Measurements from ENCODE around the gene CEBPG.

CEBPG gene

DNA sequence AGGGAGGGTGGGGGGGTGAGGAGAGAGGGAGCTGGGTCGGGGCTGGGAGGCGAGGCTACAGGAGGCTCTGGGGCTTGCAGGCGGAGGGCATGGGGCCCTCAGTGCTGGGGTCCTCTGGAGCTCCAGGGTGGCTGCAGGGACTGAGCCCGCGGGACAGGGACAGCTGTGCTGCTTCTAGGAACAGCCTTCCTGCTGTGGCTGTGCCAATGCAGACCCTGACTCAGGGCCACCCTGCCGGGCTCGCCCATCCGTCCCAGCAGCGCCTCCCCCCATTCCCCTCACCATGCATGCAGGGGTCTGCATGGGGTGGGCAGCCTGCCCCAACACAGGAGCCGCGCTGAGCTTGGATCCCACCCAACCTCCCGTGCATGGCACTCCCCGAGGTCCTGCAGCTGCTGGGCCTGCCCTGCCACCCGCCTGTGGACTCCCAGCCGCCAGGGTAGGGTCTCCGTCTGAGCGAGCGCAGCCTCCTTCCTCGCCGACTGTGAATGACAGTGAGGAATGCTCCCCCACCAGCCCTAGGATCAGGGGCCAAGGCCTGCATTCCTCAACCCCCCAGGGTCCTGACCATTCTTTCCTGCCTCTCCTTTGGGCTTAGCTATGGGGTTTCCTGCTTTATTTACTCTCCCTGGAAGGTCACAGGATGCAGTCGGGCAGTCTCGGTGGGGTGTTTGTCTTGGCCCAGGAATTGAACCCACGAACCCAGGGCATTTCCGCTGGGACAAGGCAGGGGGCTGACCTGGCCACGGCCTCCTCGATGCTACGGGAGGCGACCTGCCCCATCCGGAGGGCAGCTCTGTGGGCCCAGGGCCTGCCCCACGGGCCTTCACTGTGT is 23.4 kb downstream of the CEBPG start:
- DNase-seq, result no peak

DNA sequence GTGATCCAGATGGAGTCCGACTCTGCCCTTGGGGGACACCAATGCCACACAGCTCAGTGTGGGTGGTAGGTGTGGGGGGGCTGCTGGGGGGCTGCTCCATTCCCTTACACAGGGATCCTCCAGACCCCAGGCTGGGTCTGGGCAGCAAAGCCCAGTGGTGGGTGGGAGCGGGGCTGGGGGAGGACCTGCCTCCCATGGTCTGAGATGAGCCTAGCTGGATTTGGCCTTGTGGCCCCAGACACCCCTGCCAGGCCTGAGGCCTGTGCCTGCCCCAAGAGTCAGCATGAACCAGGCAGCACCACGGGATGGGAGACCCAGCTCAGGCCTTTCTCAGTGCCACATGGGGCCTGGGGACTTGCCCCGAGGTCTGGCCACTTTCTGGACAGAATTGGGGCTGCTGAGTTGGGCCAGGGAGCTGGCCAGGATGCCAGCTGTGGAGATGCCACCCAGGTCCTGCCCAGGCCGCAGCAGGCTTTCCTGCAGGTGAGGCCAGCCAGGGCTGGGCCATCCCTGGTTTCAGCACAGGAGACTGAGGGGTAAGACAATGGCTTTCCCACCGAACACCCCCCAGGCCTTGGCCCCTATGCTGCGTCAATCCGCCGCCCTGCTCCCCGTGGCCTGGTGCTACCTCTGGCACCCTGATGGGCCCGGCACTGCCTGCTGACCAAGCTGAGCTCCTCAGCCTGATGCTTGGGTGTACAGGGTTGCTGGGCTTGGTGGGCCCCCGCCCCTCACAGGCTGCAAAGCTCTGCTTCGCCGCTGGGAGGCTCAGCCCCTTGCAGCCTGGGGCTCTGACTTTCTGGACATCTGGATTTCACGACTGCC is 24.2 kb downstream of the CEBPG start:
- DNase-seq, result no peak

DNA sequence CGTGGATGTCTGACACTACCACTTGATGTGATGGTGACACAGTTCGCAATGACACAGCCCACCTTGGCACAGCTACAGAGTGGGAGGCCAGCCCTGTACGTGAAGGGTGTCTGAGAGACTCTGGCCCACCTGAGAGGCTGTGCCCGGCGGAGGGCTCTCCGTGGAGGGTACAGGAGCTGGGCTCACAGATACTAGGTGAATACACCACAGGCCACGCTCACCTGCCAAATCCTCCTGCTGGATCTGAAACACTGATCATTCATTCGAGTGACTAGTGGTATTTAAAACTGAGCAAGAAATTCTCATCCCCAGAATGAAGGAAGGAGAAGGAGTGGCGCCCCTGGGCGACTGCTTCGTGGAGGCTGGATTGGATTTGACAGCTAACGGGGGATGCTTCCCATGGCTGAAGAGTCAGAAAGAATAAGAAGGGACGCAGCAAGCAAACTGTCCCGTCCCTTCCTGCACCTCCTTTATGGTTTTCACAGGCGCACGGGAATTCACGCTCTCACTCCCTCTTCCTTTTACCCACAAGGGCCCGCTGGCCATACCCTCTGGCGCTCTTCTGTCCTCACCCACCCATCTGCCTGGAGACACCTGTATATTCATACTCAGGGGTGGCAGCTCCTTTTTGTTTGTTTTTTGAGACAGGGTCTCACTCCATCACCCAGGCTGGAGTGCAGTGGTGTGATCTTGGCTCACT is 25.0 kb downstream of the CEBPG start:
- DNase-seq, result no peak

DNA sequence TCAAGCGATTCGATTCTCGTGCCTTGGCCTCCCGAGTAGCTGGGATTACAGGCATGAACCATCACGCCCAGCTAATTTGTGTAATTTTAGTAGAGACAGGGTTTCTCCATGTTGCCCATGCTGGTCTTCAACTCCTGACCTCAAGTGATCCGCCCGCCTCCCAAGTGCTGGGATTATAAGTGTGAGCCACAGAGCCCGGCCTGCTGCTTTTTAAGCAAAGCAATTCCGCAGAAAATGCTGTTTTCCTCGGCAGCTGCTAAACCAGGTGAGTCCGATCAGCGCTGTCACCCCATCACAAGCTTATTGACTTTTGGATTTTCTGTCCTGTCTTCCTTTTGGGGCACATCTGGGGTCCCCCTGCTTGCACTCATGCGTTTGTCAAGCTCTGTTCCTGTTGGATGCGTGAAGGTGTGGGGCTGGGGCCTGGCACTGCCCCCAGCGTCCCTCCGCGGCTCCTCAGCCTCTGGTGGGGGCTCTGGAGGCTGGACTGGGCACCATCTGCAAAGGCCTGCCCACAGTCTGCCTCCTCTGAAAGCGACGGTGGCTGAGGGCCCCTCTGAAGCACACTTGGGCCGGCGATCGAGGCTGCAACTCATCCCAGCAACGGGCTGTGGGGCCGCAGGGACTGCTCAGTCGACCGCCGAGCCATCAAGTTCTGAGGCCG is 25.7 kb downstream of the CEBPG start:
- DNase-seq, result no peak

DNA sequence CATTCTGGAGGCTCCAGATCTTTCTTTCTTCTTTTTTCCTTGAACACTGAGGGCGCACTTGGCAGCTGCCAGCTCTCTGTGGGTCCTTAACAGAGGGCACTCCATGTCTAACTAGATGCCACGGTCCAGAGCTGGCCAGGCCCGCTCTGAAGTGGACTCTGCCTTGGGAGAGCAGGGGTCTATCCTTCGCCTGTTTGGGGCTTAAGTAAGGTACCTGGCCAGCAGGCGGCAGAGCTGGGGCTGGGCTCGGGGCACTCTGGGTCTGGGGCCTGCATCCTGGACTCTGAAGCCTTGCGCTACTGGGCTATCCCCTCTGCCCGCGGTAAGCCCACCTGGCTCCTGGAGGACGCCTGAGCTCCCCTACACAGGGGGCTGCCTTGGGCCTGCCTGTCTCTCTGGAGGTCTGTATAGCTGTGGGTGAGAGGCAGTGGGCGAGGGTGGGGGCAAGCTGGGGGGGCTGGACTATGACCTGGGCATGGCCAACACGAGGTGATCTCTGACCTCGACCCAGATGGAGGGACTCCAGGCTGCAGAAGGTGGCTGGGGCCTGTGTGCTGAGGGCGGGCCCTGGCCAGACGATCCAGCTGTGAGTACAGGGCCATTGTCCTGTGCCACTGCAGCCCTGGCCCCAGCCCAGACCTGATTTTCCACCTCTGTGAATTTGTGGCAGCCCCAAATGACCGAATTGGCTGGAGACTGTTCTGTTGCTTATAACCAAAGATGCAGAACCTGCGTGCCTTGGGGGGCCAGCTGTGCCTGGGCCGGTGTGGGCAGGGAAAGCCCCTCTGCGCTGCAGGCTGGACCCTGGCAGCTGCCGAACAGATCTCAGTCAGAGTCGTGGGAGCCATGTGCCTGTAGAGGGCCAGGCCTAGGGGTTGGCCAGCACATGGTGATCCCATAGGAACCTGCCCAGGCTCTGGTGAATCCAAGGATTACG is 26.5 kb downstream of the CEBPG start:
- DNase-seq, result no peak

DNA sequence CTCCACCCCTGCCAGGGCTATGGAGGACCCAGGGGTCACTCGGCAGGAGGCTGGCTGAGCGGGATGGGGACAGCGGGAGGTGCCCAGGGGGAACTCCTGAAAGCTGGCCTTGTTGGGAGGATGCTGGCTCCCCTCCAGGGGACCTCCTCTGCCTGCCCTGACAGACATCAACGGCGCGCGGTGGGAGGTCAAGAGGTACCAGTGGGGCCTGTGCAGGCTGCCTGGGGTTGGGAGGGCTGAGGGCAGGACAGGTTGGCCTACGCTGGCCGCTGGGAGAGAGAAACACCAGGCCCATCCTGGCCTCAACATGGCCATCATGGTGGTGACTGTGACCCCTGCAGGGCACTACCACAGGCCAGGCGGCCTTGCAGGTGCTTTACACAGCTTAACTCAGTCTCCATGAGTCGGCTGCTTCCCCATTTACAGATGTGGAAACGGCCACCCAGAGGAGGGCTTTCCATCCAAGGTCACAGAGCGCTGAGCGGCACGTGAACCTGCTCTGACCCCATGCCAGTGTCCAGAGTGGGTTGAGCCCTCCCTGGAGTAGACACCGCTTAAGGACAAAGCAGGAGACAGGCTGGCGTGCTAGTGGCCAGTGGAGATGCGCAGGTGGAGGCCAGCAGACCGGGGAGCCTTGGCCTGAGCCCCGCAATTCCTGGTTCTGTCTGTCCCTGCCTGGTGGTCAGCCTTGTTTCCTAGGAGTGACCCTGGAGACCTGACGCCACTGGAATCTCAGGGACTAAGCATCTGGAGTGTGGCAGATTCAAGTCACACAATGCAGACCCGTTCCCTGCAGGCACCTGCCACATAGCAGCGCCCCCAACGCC is 27.6 kb downstream of the CEBPG start:
- DNase-seq, result no peak

DNA sequence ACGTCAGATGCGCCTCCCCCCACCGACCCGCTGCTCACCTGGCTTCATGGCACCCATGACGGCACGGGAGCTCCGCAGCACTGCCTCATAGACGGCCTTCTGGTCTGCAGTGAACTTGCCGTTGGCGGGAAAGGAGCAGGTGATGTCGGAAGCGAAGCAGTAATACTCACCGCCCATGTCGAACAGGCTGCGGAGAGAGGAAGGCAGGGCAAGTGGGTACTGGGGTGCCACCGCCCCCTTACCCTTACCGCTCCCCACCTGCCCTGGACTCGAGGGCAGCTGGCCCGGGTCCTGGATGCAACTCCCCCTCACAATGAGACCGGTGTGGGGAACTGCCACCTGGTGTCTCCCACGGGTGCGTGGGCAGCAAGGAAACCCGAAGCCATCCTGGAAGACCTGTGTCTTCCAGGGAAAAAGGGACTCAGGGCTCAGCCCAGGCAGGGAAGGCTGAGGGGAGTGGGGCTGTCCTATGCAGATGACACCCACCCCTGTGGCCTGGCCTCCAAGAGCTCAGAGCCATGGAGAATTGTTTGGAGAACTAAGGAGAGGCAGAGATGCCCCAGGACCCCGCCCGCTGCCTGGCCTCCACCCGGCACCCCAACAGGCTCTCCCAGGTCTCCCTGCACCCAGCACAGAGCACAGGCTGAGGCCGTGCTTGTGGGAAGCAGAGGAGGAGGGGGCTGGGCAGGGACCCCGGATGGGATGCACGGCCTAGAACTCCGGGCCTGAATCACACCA is 28.3 kb downstream of the CEBPG start:
- no peak for DNase-seq

DNA sequence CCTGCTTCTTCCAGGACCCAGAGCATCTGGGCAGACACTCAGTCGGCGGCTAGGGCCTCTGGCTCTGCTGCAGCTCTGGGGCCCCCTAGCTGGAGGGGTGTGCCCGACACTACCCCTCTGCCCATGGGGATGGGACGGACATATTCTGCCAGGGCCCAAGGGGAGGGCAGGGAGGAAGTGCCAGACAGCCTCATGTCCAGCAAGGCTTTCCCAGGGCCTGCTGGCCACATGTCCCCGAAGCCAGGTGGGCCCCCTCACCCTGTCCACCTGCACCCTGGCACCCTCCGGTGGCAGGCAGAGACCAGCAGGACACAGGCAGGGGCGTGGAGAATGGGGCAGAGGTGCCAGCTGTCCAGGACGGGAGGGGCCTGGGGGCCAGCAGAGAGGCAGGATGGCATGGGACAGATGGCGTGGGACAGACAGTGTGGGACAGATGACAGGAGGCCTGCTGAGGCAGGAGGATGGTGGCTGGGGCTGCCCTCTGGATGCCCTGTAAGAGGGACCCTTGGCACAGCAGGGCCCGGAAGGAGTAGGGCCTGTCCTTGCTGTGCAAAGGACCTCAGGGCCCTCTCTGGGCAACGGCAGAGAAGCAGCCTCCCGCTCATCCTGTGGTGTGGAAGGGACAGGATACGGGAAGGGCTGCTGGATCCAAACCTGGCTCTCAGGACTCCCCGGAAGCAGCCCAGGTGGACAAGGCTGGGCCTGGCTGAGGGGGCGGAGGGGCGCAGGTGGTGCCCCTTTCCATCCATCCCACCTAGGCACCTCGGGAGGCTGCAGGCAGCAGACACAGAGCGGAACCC is 29.1 kb downstream of the CEBPG start:
- DNase-seq, result no peak

DNA sequence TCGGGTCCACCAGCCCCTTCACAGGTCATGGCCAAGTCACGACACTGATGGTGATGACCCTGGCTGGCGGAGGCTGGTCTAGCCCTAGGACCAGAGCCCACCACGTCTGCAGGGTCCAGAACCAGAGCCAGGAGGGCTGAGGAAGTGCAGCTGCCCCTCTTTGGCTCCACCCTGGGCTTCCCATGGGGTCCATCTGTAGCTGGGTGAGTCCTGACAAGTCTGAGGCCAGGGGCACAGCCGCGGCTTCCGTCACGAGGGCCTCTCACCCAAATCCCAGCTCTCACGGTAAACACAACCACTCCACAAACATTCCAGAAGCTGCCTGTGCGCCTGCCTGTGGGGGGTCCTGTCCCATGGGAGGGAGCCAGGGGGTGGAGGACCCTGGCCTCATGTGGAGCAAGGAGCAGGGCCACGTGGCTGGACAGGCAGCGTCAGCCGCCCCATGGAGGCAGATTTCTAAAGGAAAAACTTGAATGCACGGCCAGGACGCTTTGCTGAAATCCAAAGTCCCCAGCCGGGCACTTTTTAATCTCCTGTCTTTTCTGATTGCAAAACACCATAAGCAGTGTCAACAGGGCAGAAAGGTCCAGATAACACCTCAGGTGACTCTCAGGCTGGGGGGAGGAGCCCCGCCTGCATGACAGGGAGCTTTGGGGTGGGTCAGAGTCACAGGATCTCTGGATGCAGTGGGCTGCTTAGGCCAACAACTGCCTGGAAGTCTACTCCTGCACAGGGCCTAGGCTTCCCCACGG is 29.9 kb downstream of the CEBPG start:
- DNase-seq, result no peak

DNA sequence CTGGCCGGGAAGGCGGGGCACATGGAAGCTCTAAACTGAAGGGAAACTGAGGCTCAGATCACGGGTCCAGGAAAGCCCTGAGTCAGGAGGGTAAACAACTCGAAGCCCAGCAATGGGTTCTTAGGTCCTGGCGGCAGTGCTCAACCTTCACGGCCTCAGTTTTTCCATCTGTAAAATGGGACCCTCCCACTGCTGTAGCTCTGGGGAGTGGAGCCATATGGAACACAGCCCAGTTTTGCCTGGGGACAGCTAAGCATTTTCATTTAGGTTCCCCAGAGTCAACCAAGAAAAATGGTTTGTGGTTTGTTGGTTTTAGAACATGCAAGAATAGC is 30.4 kb downstream of the CEBPG start:
- no peak for DNase-seq

DNA sequence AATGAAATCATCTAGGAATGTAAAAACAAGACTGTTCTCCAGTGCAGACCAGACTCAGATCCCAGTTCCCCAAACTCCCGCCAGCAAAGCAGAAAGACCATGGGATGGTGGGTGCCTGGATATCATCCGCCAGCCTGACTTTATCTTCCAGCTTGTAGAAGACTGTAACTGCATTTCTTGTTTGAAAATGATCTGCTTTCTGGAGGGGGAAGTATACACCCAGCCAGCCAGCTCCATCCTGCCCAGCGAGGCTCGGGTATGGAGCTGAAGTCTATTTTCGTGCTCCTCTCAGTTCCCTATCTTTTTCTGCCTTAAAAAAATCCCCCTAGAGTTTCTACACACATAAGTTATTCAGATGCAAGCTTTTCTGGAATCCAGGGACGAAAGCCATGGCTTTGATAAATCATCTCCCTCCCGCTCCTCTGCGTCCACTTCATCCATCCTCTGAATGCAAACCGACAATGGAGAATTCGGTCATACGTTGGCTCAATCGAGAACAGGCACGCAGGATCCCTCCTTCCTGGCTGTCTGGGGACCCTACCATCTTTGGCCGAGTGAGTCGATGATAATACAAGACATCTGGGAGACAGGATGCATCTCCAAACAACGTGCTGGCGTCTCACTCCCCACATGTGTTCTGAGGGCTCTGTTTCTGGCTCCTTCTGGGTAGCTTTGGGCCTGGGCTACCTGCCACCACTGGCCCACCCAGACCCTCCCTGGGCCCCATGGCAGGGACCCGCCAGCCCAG is 31.2 kb downstream of the CEBPG start:
- DNase-seq, result no peak

DNA sequence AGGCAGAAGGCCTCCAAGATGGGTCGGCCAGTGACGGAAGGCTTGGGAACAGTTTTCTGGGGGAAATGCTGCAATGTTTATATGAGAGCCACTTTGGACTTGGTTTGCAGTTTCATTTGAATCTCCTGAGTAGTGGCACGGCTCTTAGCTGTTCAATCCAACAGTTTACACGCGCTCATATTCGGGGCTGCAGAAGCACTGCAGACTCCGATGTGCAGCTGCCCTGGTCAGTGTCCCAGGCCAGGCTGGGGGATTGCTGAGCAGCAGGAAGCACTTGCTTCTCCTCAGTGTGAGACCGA is 31.7 kb downstream of the CEBPG start:
- DNase-seq, result no peak

DNA sequence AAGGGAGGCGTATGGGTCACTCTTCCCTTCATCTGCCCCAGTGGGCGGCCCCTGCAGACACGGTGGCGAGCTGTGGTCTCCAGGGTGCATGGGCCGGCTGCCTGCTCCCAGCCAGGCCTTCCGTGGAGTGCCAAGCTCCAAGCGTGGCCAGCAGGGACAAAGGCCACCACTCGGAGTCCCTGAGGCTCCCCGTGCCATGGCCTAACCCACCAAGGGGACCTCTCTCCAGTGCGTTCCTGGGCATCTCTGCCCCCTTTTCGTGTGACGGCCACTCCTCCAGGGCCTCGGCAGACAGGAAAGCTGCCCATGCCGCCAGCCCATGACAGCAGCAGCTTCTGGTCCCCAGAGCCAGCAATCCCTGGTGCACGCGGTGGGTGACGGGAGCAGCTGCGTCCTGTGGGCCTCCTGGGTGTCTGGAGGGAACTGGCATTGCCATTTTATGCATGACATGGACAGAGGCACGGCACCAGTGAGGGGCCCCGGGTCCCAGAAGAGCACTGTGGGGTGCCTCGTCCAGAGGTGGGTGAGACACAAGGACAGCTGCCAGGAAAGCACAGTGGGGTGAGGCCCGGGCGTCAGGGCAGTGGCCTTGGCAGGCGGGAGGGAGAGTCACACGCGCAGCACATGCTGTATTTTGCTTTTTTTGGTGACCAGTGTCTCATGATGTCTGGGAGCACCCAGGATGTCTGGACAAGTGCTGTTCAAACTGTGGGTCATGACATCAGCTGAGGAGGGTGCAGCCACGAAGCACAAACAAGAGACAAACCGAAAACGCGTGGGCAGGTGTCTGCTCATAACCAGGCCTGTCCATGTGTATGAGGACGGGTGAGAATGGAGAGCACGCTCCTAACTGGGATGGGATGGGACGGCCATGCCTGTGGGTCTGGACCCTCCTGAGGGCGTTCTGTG is 32.3 kb downstream of the CEBPG start:
- no peak for DNase-seq

DNA sequence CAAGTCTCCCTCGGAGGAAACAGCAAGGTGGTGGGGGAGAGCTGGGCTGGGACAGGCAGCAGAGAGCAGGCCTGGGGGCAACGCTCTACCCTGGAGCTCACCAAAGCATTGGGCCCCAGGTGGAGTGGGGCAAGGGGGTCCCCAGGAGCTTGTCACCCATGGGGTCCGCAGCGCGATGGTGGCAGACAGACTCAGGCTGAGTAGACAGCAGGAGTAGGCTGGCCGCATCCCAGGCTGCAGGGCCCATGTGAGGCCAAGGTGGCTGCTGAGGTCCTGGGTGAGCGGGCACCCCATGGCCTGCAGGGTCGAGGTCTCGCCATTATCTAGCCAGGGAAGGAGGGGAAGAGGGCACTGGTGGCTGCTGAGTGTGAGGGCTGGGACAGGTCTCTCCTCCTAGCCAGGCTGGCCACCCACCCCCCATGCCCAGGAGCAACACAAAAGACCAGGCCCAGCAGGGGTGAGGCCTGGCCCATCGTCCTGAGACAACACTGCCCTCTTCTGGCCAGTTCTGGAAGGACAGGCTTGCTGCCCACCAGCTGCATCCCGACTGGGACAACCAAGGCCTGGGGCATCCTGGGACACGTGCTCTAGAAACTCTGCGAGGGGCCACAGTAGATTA is 33.1 kb downstream of the CEBPG start:
- DNase-seq, result no peak

DNA sequence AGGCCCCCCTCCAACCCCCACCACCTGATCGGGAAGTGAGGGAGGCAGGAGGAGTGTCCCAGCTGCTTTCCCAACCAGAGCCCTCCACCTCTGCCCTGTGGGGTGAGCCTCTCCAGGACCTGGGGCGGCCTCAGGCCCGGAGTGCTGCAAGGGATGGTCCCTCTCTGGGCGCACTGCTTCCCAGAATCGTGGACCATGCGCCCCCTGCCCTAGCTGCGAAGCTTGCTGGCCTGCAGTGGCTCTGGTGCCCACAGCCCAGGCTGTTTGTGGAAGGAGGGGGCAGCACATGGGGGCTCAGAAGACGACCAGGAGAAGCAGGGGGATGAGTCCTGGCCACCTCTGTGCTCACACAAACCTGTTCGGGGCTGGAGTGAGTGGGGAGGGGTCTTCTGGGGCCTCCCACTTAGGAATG is 33.6 kb downstream of the CEBPG start:
- DNase-seq, result no peak

DNA sequence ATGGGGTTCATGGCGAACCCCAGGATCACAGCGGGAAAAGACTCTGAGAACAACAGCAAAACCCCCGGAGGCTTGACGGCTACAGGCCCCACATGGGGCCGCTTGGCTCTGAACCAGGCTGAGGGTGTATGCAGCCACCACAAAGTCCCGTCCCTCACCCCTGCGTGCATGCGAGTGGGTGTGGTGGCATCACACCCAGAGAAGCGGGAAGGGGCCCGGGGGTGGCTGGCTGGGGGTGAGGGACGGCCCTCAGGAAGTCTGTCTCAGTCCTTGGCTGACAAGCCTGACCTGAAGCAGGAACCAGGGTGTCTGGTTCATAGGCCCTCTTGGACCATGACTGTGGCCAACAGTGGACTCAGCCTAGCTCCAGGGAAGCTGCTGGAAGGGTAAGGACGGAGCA is 34.2 kb downstream of the CEBPG start:
- no peak for DNase-seq

DNA sequence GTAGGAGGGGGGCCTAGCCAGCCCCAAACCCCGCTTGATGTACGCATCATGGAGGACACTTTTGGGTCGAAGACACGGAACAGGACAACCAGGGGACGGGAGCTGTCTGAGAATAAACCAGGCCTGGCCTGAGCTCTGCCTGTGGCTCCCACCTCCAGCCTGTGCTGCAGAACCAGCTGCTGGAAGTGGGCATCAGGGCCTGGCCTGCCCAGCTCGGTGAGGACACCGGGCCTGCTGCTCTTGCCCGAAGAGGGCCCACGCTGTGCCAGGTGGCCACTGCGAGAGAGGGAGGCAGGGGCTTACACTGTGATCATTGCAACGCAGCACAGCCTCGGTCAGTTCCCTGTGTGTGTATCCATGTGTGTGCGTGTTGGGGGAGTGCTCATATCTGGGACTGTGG is 34.6 kb downstream of the CEBPG start:
- no peak for DNase-seq
